ENCODE data around the gene DYRK2.

DYRK2 gene

DNA sequence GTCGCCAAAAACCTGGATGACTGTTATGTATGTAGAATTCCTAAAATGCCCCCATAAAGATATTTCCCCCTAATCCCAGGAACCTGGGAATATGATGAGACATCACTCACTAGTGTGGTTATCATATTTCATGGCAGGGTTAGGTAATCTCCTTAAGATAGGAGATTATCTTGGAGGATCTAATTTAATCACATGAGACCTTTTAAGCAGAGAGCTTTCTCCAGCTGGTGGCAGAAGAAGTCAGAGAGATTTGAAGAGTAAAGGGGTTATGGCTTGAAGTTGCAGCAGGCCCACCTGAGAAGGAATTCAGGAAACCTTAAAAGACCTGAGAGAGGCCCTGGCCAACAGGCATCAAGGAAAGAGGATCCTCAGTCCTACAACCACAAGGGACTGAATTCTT lies 53.6 kb downstream of the DYRK2 start:
- DNase-seq (ENCODE audit: low read depth in 2 of 2): no peak

DNA sequence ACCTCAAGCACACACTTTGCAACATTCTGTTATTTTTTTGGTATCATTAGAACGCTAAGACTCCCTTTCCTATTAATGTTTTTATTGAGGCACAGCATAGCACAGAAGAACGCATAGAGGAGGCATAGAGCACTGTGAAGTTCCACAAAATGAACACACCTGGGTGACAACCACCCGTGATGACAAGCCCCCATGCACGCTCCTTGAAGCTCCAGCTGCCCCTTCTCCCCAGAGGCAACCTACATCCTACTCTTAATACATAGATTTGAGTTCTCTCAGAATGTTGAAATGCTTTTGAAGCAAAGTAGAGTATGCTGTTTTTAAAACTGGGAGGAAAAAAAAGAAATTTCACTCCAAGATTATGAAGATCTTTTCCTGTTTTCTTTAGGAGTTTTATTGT lies 55.5 kb downstream of the DYRK2 start:
- no peak for DNase-seq (ENCODE audit: low read depth in 2 of 2)

DNA sequence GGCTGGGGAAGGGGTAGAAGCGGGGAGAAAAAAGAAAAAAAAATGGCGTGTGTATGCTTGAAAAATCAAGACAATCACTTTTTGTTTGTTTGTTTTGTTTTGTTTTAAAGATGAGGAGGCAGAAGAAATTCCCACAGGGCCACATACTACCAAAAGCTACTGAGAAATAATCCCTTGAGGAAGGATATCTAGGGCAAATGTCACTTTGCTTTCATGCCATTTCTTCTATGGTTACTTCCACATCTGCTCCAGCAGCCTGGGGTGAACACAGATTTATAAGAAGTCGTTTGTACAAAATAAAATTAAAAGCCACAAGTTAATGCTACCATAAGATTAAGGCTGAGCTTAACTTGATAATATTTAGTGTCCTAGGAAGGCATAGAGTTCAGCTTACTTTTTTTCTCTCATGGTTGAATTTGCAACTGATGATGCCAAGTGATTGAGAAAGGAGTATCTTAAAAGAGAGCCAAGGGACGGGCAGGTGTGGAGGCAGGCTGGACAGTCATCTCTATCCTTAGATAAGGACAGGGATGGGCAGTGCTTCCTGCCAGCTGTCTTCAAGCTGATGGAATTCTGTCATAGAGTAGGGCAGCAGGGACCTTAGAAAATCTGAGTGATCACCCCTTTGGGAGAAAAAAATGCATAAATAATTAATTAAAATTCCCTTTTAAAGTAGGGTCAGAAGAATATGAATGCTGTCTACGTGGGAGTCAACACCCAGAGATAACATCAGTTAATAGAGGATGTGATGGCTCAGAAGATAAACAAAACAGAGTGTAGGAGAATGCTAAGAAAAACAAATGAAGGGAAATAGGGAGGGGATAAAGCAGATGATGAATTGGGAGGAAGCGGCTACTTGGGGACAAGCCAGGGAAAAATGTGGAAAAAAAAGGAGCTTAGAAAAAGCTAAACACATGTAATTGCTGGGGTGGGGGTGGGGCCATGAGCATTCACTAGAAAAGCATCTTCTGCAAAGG lies 57.1 kb downstream of the DYRK2 start:
- DNase-seq (ENCODE audit: low read depth in 2 of 2): no peak

DNA sequence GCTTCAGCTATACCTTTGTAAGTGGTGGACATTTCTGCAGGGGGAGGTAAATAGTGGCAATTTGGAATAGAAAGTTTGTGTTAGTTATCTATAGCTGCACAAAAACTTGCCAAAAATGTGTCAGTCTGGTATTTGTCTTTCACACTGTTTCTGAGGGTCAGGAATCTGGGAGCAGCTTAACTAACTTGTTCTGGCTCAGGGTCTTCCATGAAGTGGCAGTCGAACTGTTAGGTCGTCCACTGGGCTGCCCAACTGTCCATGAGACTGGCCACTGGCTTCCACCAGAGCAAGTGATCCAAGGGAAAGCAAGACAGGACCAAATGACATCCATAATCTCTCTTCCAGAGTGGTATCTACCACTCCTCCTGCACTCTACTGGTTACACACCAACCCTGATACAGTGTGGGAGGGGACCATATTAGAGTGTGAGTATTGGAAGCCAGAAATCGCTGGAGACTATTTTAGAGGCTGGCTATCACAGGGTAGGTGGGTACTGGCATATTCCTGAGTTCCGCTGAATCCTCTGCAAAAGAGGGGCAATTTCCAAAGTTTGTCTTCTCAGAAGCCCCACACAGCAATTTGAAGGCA lies 60.9 kb downstream of the DYRK2 start:
- DNase-seq (ENCODE audit: low read depth in 2 of 2): no peak

DNA sequence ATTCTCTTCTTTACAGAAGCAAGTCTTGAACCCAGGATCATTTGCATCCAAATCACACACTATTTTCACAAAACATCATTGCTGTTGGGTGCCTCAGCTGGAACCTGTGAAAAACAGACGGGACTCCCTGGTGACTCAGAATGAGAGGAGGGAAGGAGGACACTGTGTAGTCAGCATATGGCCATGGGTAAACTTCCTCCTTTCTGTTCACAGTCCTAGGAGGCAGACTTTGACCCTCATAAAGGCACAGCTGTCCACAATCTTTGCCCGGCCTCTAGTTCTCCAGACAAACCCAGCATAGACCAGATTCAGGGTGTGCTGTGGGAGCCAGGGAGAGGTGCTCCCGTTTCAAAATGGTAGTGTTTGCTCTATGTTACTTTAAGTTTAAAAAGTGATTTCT lies 62.0 kb downstream of the DYRK2 start:
- no peak for DNase-seq (ENCODE audit: low read depth in 2 of 2)

DNA sequence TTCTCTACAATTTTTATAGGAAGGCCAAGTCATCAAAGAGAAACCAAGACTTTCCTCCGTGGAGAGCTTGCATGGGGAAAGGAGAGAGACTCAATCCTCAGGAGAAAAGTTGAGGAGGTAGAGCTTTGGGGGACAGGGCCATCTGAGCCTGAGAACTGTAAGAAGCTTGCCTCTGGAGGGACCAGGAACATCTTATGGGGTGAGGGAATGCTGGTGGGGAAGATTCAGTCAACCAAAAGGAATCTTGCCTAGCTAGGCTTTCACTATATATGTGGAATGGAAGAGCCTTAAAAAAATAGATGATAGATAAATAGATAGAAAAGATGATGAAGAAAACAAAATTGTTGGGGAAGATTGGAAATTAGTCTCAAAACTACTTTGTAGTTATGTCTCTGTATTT lies 63.5 kb downstream of the DYRK2 start:
- no peak for DNase-seq (ENCODE audit: low read depth in 2 of 2)

DNA sequence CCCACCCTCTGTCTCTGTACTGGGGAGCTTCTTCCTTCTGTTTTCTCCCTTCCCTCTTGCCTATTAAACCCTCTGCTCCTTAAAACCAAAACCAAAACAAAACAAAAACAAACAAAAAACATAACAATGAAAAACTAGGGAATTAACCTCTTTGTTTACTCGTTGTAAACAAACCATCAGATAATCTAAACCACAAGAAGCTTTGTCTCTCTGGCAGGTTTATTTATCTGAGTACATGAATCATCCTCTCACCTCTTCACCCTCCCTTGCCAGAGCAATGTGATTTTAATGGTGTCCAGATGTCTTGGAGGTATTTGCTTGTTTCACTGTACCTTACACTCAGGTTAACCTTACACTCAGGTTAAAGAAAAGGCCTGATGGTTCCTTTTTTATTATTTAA lies 66.1 kb downstream of the DYRK2 start:
- no peak for DNase-seq (ENCODE audit: low read depth in 2 of 2)

Measured in activated CD8-positive, alpha-beta memory T cell treated with anti-CD3 and anti-CD28 coated beads for 4 hours (primary cell).